Subcutaneous abdominal adipose tissue (tissue), 5 donors: ENCODE measurements around the gene SREBF2.
A peak's percentile ranks its signal among the peaks of the same experiment; 100 is the strongest.
"Not testable (repeated sequence)": the region's sequence is repeated elsewhere in the genome, so short reads cannot be mapped to it uniquely, and the experiment has no call there.

Source experiments
- H3K27ac ChIP-seq: one replicate; pipeline ENCODE4 v1.7.0; 2013; ENCODE audit warnings: low read depth, mild to moderate bottlenecking, inconsistent platforms, low read length, moderate library complexity
- H3K27me3 ChIP-seq, 5 donors: one replicate each; pipeline ENCODE4 v1.7.0; 2013; ENCODE audit warnings: low read length in 5 of 5, inconsistent platforms in 1 of 5; ENCODE audit not compliant: control insufficient read depth in 5 of 5, insufficient read depth in 4 of 5
- H3K36me3 ChIP-seq, 5 donors: one replicate each; pipeline ENCODE4 v1.7.0; 2013; ENCODE audit warnings: low read length in 5 of 5; ENCODE audit not compliant: control insufficient read depth in 5 of 5, insufficient read depth in 5 of 5
- H3K4me1 ChIP-seq, 5 donors: one replicate each; pipeline ENCODE4 v1.7.0; 2013; ENCODE audit warnings: low read length in 5 of 5, mild to moderate bottlenecking in 3 of 5, moderate library complexity in 1 of 5; ENCODE audit not compliant: control insufficient read depth in 5 of 5, insufficient read depth in 5 of 5
- H3K4me3 ChIP-seq, 5 donors: one replicate each; pipeline ENCODE4 v1.7.0; 2013; ENCODE audit warnings: low read length in 5 of 5, low read depth in 1 of 5
- H3K9ac ChIP-seq, 5 donors: one replicate each; pipeline ENCODE4 v1.7.0; 2013; ENCODE audit warnings: low read length in 5 of 5, mild to moderate bottlenecking in 4 of 5, moderate library complexity in 3 of 5
- H3K9me3 ChIP-seq, 5 donors: one replicate each; pipeline ENCODE4 v1.7.0; 2013; ENCODE audit warnings: low read length in 5 of 5; ENCODE audit not compliant: control insufficient read depth in 5 of 5
- donor health status: healthy.
- donor health status: healthy.
- donor health status: healthy.
- donor health status: healthy.
- donor health status: healthy.

SREBF2 gene

DNA sequence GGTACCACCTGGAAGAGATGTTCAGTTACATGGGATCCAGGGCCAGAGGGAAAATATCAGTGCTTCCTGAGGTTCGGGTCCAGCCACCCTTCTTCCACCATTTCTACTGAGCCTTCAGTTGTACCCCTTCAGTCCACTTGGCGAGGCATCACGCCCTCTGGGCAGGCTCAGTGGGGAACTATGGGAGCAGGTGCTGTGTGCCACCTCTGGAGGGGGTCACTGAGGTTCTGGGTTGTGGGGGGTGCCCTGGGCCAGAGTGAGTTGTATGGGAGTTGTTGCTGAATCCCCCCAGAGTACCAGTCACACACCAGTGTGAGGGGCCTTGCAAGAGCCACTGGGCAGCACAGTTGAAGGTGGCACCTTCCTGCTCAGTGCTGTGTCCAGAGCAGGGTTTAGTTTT, 2.7 kb upstream of the SREBF2 start:
- H3K4me1 ChIP-seq = peaks cover 1 to 46% (median 39%) of the 10 kb centered on the region in 5 donors
- H3K36me3 ChIP-seq = peaks cover 0 to 7% (median 0%) of the 10 kb centered on the region in 5 donors
- H3K27me3 ChIP-seq = no peaks in the 10 kb centered on the region
- H3K9ac ChIP-seq = no peak overlapping the region
- H3K4me3 ChIP-seq = no peak overlapping the region
- no peak overlapping the region for H3K27ac ChIP-seq
- H3K9me3 ChIP-seq = no peaks in the 10 kb centered on the region

- Histone ChIP-seq H3K4me1 (peaks cover 0 to 34% (median 27%) of the 10 kb centered on the region in 5 donors), H3K27me3 (no peaks in the 10 kb centered on the region), H3K4me3 (no peak overlapping the region), H3K36me3 (peaks cover 0 to 7% (median 5%) of the 10 kb centered on the region in 5 donors), H3K27ac (no peak overlapping the region), H3K9ac (no peak overlapping the region), H3K9me3 (no peaks in the 10 kb centered on the region)
Observed at GRCh38 chr22:41831383-41831782, 1.5 kb upstream of the SREBF2 start.

DNA sequence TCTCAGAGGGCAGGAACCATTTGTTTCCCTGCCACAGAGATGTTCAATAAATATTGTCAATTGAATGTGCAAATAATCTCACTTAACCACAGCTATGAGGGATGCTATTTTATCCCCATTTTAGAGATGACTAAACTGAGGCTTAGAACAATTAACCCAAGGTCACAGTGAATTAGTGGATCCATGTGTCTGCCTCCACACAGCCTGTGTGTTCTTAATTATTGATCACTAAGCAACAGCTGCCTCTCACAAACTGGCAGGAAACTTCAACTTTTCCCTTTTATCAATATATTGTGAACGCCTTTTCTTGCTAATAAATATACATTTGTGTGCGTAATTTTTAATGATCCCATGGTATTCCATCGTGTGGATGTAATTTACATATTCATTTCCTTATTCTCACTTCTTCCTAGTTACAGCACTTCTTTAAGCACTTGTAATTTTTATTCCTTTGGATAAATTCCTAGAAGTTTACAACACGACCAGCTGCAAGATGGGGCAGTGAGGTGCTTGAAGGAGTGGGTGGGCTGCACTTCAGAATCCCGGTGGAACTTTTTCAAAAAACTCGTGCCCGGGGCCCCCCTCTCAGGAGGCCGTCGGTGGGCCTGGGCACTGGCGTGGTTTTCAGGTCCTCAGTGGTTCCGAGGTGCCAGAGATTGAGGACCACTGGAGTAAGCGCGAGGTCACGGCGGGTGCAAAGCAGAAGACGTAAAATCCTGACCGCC, 915 bp upstream of the SREBF2 start:
- Histone ChIP-seq H3K9me3 (no peaks in the 10 kb centered on the region), H3K27me3 (no peaks in the 10 kb centered on the region), H3K4me1 (peaks cover 0 to 29% (median 22%) of the 10 kb centered on the region in 5 donors), H3K27ac (peak overlapping the region; percentile 81), H3K4me3 (peak overlapping the region; percentile 61 to 77 (median 76)), H3K9ac (peak overlapping the region; percentile 48 to 84 (median 71)), H3K36me3 (peaks cover 0 to 12% (median 11%) of the 10 kb centered on the region in 5 donors)

- H3K4me3 ChIP-seq = peak overlapping the region; percentile 61 to 77 (median 70)
- H3K4me1 ChIP-seq = peaks cover 0 to 29% (median 22%) of the 10 kb centered on the region in 5 donors
- H3K9ac ChIP-seq = peak overlapping the region; percentile 35 to 81 (median 76)
- peaks cover 0 to 12% (median 11%) of the 10 kb centered on the region in 5 donors for H3K36me3 ChIP-seq
- peak overlapping the region; percentile 81 for H3K27ac ChIP-seq
- H3K9me3 ChIP-seq = no peaks in the 10 kb centered on the region
- H3K27me3 ChIP-seq = no peaks in the 10 kb centered on the region
Observed at GRCh38 chr22:41833369-41834004, 582 bp downstream of the SREBF2 start.

GRCh38 chr22:41834005-41834944, 1.4 kb downstream of the SREBF2 start:
- H3K9me3 ChIP-seq = no peaks in the 10 kb centered on the region
- peak overlapping the region; percentile 81 for H3K27ac ChIP-seq
- peaks cover 0 to 17% (median 13%) of the 10 kb centered on the region in 5 donors for H3K36me3 ChIP-seq
- peak overlapping the region; percentile 26 to 80 (median 60) for H3K9ac ChIP-seq
- peak overlapping the region; percentile 61 to 77 (median 70) for H3K4me3 ChIP-seq
- H3K4me1 ChIP-seq = peaks cover 0 to 29% (median 22%) of the 10 kb centered on the region in 5 donors
- no peaks in the 10 kb centered on the region for H3K27me3 ChIP-seq

DNA sequence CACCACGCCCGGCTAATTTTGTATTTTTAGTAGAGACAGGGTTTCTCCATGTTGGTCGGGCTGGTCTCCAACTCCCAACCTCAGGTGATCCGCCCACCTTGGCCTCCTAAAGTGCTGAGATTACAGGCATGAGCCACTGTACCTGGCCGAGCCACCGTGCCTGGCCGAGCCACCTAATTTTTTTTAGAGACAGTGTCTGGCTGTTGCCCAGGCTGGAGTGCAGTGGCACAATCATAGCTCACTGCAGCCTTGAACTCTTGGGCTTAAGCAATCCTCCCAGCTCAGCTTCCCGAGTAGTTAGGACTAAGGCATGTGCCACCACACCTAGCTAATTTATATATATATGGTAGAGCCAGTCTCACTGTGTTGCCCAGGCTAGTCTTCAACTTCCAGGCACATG, 2.6 kb downstream of the SREBF2 start:
- peaks cover 0 to 31% (median 22%) of the 10 kb centered on the region in 5 donors for H3K4me1 ChIP-seq
- H3K9me3 ChIP-seq, H3K4me3 ChIP-seq, H3K9ac ChIP-seq, H3K27ac ChIP-seq, H3K27me3 ChIP-seq: not testable (repeated sequence)
- H3K36me3 ChIP-seq = peaks cover 0 to 19% (median 13%) of the 10 kb centered on the region in 5 donors

GRCh38 chr22:41836551-41836950, 3.6 kb downstream of the SREBF2 start:
- H3K9ac ChIP-seq = no peak overlapping the region
- peaks cover 0 to 37% (median 26%) of the 10 kb centered on the region in 5 donors for H3K4me1 ChIP-seq
- peaks cover 0 to 19% (median 16%) of the 10 kb centered on the region in 5 donors for H3K36me3 ChIP-seq
- no peak overlapping the region for H3K4me3 ChIP-seq
- H3K27ac ChIP-seq = no peak overlapping the region
- no peaks in the 10 kb centered on the region for H3K27me3 ChIP-seq
- no peaks in the 10 kb centered on the region for H3K9me3 ChIP-seq

DNA sequence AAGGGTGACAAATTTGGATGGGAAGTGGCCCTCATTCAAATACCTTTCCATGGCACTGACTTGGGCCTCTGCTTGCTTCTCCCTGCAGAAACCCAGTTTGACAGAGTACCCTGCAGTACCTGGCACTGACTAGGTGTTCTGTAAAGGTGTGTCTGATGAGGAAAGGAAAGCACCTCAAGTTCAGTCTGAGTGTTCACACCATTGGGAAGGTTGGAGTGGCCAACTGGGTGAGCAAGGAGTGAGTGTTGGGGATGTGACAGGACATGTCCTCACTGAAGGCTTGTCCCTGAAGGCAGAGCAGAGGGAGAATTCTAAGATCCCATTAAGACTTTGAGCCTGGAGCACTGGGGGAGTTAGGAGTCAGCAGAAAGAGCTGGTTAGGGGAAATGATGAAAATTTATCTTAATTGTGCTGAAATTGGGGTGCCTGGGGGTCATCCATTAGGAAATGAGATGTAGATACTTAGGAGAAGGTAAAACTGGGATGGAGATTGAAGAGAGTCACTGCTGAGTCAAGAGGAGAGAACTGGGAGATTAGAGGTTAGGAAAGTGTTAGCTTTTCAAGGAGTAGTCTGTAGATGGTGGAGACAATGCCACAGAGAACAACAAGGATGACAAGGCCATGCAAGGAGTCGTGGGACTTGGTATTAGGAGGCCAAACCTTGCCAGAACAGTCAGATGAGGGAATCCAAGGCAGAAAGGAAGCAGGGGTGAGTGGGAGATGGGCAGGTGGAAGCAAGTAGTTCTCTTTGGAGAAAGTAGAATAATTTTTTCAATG, 6.1 kb downstream of the SREBF2 start:
- Histone ChIP-seq H3K27me3 (no peaks in the 10 kb centered on the region), H3K36me3 (peaks cover 0 to 19% (median 16%) of the 10 kb centered on the region in 5 donors), H3K4me1 (peaks cover 0 to 22% (median 15%) of the 10 kb centered on the region in 5 donors), H3K4me3 (no peak overlapping the region), H3K9me3 (no peaks in the 10 kb centered on the region), H3K27ac (no peak overlapping the region), H3K9ac (peak overlapping the region in 1 of 5 donors; percentile 26)

- Histone ChIP-seq H3K27ac (no peak overlapping the region), H3K4me3 (no peak overlapping the region), H3K4me1 (peaks cover 0 to 13% (median 10%) of the 10 kb centered on the region in 5 donors), H3K36me3 (peaks cover 0 to 19% (median 16%) of the 10 kb centered on the region in 5 donors), H3K27me3 (no peaks in the 10 kb centered on the region), H3K9ac (no peak overlapping the region), H3K9me3 (no peaks in the 10 kb centered on the region)
Observed at GRCh38 chr22:41840216-41840615, 7.3 kb downstream of the SREBF2 start.
